Measurements from ENCODE around the gene EPB42.

EPB42 gene

DNA sequence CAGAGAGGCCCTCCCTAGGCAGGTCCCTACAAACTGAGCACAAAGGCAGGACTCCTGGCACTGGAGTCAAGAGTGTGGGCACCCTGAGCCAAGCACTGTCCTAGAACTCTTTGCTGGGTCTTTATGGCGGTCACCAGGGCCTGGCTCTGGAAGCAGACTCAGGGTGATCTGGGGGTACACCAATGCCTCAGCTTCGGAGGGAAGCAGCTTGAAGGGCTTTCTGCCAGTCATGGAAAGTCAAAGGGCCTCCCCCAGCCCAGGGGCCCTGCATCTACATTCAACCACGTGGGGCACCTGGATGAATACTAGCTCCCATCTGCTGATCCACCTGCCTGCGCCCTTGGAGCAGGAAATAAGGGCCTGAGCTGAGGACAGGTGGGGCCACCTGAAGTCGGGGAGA is 7.4 kb downstream of the EPB42 start:
- H3K4me1 ChIP-seq, result no peaks in the 10 kb centered on the region
- H3K27me3 ChIP-seq (ENCODE audit: low read depth), result no peaks in the 10 kb centered on the region
- no peaks in the 10 kb centered on the region for H3K9me3 ChIP-seq
- no peaks in the 10 kb centered on the region for H3K36me3 ChIP-seq (replicated peaks)
- DNase-seq (ENCODE audit: low spot score in 2 of 2), result no peak
- no peak overlapping the region for H3K4me3 ChIP-seq
- in situ Hi-C loops (cut with MboI; ENCODE audit: low sequenced_read_pairs), result no loop called here

DNA sequence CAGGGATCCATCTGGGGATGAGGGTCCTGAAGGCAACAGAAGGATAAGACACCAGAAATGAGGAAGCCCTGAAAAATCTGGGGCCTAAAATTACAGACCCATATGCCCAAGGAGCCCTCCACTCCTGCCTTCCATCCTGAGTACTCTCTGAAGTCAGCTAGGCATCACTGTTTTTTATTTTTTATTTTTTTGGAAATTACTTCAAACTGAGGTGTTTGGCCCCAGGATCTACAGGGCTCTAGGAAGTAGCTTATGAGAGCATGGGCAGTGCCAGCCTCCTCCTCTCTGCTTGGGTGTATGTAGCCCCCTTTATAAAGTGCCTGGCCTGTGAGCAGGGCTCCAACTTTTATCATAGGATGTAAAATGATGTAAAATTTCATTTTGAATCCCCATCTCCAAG is 7.9 kb downstream of the EPB42 start:
- Histone ChIP-seq H3K4me3 (no peak overlapping the region), H3K36me3 (replicated peaks) (no peaks in the 10 kb centered on the region), H3K27me3 (ENCODE audit: low read depth) (no peaks in the 10 kb centered on the region), H3K9me3 (no peaks in the 10 kb centered on the region), H3K4me1 (no peaks in the 10 kb centered on the region)
- no peak for DNase-seq (ENCODE audit: low spot score in 2 of 2)
- in situ Hi-C loops (cut with MboI; ENCODE audit: low sequenced_read_pairs), result no loop called here

DNA sequence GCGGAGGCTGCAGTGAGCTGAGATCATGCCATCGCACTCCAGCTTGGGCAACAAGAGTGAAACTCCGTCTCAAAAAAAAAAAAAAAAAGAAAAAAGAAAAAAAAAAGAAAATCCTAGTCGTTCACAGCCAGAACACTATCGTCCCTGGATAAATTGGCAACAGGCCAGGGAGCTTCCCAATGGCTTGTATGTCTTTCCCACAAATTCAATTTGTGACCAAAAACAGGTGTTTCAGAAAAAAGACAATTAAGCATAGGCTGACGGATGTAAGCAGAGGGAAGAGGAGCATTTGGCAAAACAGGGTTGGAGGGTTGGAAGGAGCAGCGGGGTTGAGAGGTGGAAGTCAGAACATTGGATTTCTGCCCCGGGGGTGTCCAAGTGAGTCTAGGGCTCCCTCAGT is 8.5 kb downstream of the EPB42 start:
- in situ Hi-C loops (cut with MboI; ENCODE audit: low sequenced_read_pairs), result no loop called here
- no peak for DNase-seq (ENCODE audit: low spot score in 2 of 2)
- no peaks in the 10 kb centered on the region for H3K9me3 ChIP-seq

DNA sequence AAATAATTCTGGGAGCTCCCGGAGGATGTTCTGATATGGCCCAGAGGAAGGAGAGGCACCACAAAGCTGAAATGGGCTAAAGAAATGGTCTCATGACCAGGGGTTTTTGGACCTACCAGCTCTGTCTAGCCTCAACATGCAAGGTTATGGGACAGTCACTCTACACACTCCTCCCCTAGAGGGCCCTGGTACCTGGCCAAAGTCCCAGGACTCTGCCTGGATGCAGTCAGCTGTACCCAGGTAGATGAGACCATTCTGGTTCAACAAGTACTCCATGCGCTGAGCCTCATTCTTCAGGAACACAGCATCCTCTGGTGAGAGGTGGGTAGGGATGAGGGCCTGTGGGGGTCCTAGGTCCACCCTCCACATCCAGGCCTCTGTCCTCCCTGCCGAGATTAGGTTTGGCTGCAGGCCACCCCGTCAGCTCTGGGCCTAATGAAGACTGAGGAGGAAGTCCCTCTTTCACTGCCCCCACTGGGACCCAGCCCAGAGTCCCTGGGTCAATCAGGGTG is 9.5 kb downstream of the EPB42 start:
- H3K27me3 ChIP-seq (ENCODE audit: low read depth), result no peaks in the 10 kb centered on the region
- in situ Hi-C loops (cut with MboI; ENCODE audit: low sequenced_read_pairs), result no loop called here
- H3K36me3 ChIP-seq (replicated peaks), result no peaks in the 10 kb centered on the region

More for the DNA sequence above, 8.5 kb downstream of the EPB42 start:
- H3K4me1 ChIP-seq, result no peaks in the 10 kb centered on the region
- H3K36me3 ChIP-seq (replicated peaks), result no peaks in the 10 kb centered on the region
- H3K27me3 ChIP-seq (ENCODE audit: low read depth), result no peaks in the 10 kb centered on the region
- no peak overlapping the region for H3K4me3 ChIP-seq

DNA sequence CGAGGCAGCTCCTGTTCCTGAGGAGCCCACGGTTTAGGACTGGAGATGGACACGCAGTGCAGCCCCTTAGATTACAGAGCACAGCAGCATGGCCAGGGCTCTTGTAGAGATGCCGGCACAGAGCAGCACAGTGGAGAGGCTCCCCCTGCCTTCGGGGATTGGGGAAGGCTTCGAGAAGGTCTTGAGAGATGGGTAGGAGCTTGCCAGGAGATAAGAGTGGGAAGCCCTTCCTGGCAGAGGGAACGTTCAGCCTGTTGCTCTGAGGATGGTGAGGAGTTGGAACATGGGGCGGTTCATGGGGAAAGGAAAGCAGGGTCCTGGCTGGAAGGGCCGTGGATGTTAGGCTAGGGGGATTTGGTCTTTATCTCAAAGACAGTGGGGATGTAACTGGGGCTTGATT is 10.0 kb downstream of the EPB42 start:
- in situ Hi-C loops (cut with MboI; ENCODE audit: low sequenced_read_pairs), result no loop called here
- no peak for DNase-seq (ENCODE audit: low spot score in 2 of 2)
- Histone ChIP-seq H3K4me1 (no peaks in the 10 kb centered on the region), H3K4me3 (no peak overlapping the region), H3K36me3 (replicated peaks) (no peaks in the 10 kb centered on the region), H3K27me3 (ENCODE audit: low read depth) (no peaks in the 10 kb centered on the region), H3K9me3 (no peaks in the 10 kb centered on the region)

More for the DNA sequence above, 9.5 kb downstream of the EPB42 start:
- Histone ChIP-seq H3K4me3 (no peak overlapping the region), H3K4me1 (no peaks in the 10 kb centered on the region), H3K9me3 (no peaks in the 10 kb centered on the region)
- DNase-seq (ENCODE audit: low spot score in 2 of 2), result no peak

DNA sequence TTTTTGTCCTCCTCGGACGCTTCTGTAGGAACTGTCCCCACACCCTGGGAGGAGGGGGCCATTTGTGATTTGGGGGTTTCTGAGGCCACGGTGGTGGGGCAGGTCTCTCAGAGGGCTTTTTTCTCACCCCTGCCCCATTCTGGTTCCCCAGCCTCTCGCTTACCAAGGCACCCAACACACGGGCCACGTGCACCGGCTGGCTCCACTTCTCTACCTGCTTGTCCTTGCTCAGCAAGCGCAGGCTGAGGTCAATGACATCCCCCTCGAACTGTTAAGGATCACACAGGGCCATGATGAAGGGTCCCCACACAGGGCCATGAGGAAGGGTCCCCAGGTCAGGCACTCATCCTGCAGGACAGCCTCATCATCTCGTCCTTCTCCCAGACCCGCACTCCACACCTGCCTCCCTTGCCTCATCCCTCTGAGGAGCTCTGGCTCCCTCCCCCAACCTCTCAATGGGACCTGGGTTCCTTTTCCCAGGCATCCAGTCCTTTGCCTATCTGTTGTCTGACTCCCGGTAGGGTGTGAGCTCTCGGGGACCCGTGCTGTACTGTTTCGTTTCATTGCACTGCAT is 10.6 kb downstream of the EPB42 start:
- in situ Hi-C loops (cut with MboI; ENCODE audit: low sequenced_read_pairs), result no loop called here
- Histone ChIP-seq H3K36me3 (replicated peaks) (no peaks in the 10 kb centered on the region), H3K4me1 (no peaks in the 10 kb centered on the region), H3K9me3 (no peaks in the 10 kb centered on the region), H3K4me3 (no peak overlapping the region), H3K27me3 (ENCODE audit: low read depth) (no peaks in the 10 kb centered on the region)
- DNase-seq (ENCODE audit: low spot score in 2 of 2), result no peak

DNA sequence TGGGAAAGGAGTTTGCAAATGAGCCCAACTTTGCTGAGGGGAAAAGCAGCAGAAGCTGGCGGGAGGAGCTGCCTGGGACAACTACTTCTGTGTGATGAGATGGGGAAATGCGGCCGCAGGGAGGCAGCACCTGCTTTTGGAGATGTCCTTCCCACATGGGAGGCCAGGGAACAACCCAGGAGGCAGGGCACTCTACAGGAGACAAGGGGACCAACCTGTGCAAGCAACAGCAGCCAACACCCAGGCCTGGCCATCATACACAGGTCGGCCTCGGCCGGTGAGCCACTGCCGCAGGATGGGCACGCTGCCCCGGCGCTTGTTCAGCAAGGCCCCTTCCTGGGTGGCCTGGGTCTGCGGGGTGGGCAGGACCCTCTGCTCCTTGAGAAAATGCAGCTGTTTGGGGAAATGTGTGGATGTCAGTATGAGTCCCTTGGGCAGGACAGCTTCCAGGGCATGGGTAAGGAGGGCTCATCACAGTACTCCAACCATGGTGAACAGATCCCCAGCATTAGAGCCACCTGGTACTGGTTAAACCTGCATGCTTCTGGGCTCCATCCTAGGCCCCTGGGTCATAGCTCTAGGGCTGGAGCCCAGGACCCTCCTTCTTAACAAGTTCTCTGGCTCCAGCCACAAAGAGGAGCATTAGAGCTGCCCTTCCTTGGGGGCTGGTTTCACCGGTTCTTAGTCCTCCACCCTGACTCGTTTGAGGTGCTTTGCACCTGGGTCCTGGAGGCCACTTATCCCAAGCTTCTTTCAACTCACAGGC is 11.6 kb downstream of the EPB42 start:
- no peaks in the 10 kb centered on the region for H3K9me3 ChIP-seq
- DNase-seq (ENCODE audit: low spot score in 2 of 2), result no peak
- no peaks in the 10 kb centered on the region for H3K4me1 ChIP-seq
- no peaks in the 10 kb centered on the region for H3K27me3 ChIP-seq (ENCODE audit: low read depth)
- no peak overlapping the region for H3K4me3 ChIP-seq
- H3K36me3 ChIP-seq (replicated peaks), result no peaks in the 10 kb centered on the region
- in situ Hi-C loops (cut with MboI; ENCODE audit: low sequenced_read_pairs), result no loop called here

DNA sequence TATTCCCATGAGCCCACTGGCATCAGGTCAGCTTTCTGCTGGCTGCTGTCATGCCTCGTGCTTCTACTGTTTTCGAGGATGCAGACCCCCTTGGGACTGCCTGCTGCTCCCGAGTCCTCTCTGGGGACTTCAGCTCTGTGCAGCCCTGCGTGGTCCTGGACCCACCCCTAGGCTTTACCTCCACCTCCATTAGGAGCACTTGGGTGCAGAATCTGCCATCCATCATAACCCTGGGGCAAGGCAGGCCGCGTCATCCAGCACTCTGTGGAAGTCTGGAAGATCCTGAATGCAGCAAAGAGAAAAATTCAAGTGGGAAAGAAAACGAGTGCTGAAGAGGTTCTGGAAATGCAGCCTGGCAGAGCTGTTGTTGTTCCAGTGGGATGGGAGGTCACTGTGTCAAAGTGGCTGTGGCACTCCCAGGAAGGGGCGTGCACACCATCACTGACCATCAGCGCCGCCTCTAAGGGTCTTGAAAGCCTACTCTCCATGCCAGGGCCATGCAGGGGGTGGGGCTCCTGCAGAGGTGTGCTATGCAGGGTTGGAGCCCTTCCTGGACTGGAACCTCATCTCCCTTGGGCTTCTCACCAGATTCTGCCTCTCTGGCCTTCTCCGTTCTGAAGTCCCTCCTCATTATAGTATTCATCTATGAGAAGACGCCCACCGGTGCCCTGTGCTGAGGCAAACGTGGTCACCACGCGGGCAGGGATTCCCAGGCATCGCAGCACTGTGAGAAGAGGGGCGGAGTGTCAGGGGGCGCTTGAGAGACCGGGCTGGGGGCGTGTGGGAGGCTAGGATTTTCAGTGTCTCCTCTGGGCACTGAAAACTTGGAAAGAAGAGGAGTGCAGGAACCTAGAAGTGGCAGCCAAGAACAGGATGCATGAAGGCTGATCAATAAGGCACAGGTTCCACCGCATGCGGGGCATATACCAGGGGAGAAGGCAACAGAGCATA is 12.5 kb downstream of the EPB42 start:
- no peaks in the 10 kb centered on the region for H3K4me1 ChIP-seq
- no peak for DNase-seq (ENCODE audit: low spot score in 2 of 2)
- in situ Hi-C loops (cut with MboI; ENCODE audit: low sequenced_read_pairs), result no loop called here
- H3K9me3 ChIP-seq, result no peaks in the 10 kb centered on the region
- no peaks in the 10 kb centered on the region for H3K27me3 ChIP-seq (ENCODE audit: low read depth)
- no peaks in the 10 kb centered on the region for H3K36me3 ChIP-seq (replicated peaks)
- H3K4me3 ChIP-seq, result no peak overlapping the region

DNA sequence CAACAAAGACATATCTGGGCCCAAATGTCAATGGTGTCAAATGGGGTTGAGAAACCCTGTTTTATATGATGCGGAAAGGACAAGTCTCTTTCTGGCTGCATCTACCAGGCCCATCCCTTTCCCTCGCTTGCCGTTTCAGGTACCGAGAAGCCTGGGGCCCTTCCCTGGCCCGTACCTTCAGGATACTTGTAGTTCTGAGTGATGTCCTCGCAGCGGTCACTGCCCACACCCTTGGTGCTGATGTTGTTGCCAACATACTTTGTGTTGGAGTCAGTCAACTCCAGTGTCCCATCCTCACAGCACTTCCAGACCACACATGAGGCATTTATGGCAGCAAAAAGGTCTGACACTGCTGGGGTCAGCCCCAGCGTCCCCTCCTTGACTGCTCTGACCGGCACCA is 13.8 kb downstream of the EPB42 start:
- H3K4me1 ChIP-seq, result no peaks in the 10 kb centered on the region
- H3K27me3 ChIP-seq (ENCODE audit: low read depth), result no peaks in the 10 kb centered on the region; the same call in 1 of the 2 replicates
- no peaks in the 10 kb centered on the region for H3K36me3 ChIP-seq (replicated peaks)
- DNase-seq (ENCODE audit: low spot score in 2 of 2), result no peak
- H3K9me3 ChIP-seq, result no peaks in the 10 kb centered on the region
- no peak overlapping the region for H3K4me3 ChIP-seq
- in situ Hi-C loops (cut with MboI; ENCODE audit: low sequenced_read_pairs), result no loop called here

DNA sequence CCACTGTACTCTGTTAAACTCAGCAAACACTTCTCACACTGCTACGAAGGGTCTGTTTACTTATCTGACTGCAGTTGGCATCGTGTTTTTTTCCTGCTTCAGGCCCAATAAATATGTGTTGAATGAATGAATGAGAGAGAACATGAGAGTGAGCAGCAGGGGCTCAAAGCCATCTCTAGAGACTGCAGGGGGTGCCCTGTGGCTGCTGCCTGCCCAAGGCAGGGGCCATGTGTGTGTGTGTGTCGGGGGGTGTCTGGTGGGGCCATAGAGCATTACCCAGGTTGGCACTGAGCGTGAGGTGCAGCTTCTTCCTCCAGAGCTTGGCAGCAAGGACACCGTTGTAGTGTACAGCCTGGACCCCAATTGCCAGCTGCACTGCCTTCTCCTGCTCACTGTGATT is 14.8 kb downstream of the EPB42 start:
- Histone ChIP-seq H3K9me3 (no peaks in the 10 kb centered on the region), H3K4me1 (no peaks in the 10 kb centered on the region), H3K4me3 (no peak overlapping the region), H3K27me3 (ENCODE audit: low read depth) (no peaks in the 10 kb centered on the region; the same call in 1 of the 2 replicates), H3K36me3 (replicated peaks) (no peaks in the 10 kb centered on the region)
- DNase-seq (ENCODE audit: low spot score in 2 of 2), result no peak
- in situ Hi-C loops (cut with MboI; ENCODE audit: low sequenced_read_pairs), result no loop called here

DNA sequence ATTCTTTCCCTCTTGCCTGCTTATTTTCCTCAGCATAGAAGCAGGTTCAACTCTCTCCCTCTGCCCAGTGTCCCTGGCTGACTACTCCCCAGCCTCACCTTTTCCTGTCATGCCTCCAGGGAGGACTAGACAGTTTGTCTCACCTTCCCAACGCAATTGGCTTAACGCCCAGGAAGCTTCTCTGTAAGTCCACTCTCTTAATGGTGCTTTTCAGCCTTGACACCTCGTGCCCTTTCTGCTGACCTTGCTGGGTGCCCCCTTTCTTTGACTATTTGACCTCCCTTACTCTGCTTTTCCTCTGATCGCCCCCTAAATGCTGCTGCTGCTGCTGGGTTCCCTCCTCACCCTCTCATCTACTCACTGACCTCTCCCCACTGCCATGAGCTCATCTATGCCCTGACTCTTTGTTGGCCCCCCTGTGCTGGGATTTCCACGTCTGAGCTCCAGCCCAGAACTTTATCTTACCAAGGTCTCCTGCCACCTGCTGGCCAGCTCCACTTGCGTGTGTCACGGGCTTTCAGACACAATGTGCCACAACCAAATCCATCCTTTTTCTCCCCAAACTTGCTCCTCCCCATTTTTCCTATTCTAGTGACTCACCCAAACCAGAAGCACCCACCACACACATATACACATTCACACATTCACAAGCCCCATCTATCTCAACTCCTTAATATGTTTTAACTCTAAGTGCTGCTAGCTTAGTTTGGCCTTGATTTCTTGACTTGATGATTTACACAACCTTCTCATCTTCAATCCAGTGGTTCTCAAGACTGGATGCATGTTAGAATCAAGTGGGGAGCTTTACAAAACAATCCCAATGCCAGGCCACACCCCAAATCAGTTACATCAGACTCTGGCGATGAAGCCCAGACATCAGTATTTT is 16.6 kb downstream of the EPB42 start:
- peak; percentile 41 to 66 for DNase-seq (ENCODE audit: low spot score in 2 of 2)
- Histone ChIP-seq H3K36me3 (replicated peaks) (no peaks in the 10 kb centered on the region), H3K4me1 (no peaks in the 10 kb centered on the region), H3K4me3 (no peak overlapping the region), H3K27me3 (ENCODE audit: low read depth) (no peaks in the 10 kb centered on the region; the same call in 1 of the 2 replicates), H3K9me3 (no peaks in the 10 kb centered on the region)
- in situ Hi-C loops (cut with MboI; ENCODE audit: low sequenced_read_pairs), result no loop called here

DNA sequence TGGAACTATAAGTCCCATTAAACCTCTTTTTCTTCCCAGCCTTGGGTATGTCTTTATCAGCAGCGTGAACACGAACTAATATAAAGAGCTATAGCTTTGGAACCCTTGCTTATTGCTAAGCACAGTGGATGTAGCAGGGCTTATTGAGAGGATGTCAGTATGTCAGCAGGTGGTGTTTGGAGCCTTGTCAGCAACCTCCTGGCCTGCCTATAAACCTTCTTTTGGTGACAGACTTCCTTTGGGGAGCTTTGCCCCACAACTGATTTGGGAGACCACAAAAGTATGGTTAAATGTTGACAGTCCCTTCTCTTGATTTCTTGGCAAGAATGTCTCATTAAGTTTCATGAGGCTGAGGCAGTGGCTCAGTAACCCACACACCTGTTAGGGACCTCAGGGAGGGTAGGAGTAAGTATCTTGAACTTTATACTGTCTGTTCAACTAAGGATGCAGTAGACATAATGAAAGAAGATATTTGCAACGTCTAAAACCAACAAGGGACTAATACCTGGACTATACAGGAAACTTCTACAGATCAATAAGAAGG is 20.8 kb downstream of the EPB42 start:
- no peaks in the 10 kb centered on the region; the same call in 1 of the 2 replicates for H3K27me3 ChIP-seq (ENCODE audit: low read depth)
- no peak overlapping the region for H3K4me3 ChIP-seq
- peaks cover 8% of the 10 kb centered on the region for H3K36me3 ChIP-seq (replicated peaks)
- no peaks in the 10 kb centered on the region for H3K4me1 ChIP-seq
- in situ Hi-C loops (cut with MboI; ENCODE audit: low sequenced_read_pairs), result no loop called here
- H3K9me3 ChIP-seq, result no peaks in the 10 kb centered on the region
- no peak for DNase-seq (ENCODE audit: low spot score in 2 of 2)

DNA sequence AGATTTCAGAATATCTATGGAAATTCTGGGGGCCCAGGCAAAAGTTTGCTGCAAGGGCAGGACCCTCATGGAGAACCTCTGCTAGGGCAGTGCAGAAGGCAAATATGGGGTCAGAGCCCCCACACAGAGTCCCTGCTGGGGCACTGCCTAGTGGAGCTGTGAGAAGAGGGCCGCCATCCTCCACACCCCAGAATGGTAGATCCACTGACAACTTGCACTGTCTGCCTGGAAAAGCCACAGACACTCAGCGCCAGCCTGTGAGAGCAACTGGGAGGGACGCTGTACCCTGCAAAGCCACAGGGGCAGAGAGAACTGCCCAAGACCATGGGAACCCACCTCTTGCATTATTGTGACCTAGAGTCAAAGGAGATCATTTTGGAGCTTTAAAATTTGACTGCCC is 21.8 kb downstream of the EPB42 start:
- peaks cover 13% of the 10 kb centered on the region for H3K36me3 ChIP-seq (replicated peaks)
- no peaks in the 10 kb centered on the region; the same call in 1 of the 2 replicates for H3K27me3 ChIP-seq (ENCODE audit: low read depth)
- in situ Hi-C loops (cut with MboI; ENCODE audit: low sequenced_read_pairs), result no loop called here
- no peaks in the 10 kb centered on the region for H3K9me3 ChIP-seq
- H3K4me1 ChIP-seq, result no peaks in the 10 kb centered on the region
- no peak overlapping the region for H3K4me3 ChIP-seq
- no peak for DNase-seq (ENCODE audit: low spot score in 2 of 2)
